SU-DHL-6 (cell line): ENCODE data around the gene HIVEP2.

Source experiments
- EZH2phosphoT487 ChIP-seq: fragments of 200-600 bp; sonication (generic), shearing (Covaris generic); conservative IDR thresholded peaks from 2 replicates; pipeline ENCODE4 v1.6.1; 2018; ENCODE audit warnings: mild to moderate bottlenecking, antibody characterized with exemption, low read length, moderate library complexity, mixed read lengths
- TF ChIP-seq, protein P1 (sequence below): fragments of 200-600 bp; sonication (generic); IDR thresholded peaks from one replicate; pipeline ENCODE4 v1.5.1; 2017; ENCODE audit warnings: antibody characterized with exemption, mild to moderate bottlenecking, low read length, moderate library complexity; ENCODE audit not compliant: insufficient read depth, poor library complexity, severe bottlenecking

DNA sequence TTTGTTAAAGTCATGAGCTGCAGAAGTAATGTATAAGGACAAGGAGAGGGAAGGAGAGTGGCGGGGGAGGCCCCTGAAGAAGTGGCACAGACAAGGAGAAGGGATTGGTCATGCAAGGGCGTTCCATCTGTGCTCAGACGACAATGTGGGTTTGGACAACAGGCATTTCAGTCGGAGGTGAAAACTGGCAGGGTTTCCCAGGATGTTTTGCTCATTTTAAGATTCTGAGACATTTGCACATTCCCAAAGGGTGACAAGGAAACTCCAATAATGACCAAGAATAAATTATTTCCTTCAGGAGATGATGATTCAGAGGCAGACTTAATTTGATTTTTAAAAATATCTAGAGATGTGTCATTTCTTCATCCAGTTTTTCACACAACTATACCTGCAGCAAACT, 181.8 kb downstream of the HIVEP2 start:
- TF ChIP-seq, protein P1, sequence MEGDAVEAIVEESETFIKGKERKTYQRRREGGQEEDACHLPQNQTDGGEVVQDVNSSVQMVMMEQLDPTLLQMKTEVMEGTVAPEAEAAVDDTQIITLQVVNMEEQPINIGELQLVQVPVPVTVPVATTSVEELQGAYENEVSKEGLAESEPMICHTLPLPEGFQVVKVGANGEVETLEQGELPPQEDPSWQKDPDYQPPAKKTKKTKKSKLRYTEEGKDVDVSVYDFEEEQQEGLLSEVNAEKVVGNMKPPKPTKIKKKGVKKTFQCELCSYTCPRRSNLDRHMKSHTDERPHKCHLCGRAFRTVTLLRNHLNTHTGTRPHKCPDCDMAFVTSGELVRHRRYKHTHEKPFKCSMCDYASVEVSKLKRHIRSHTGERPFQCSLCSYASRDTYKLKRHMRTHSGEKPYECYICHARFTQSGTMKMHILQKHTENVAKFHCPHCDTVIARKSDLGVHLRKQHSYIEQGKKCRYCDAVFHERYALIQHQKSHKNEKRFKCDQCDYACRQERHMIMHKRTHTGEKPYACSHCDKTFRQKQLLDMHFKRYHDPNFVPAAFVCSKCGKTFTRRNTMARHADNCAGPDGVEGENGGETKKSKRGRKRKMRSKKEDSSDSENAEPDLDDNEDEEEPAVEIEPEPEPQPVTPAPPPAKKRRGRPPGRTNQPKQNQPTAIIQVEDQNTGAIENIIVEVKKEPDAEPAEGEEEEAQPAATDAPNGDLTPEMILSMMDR, result no peak
- TF ChIP-seq EZH2phosphoT487, result no peak
